ENCODE measurements around the gene KIF26A.

Gene KIF26A

DNA sequence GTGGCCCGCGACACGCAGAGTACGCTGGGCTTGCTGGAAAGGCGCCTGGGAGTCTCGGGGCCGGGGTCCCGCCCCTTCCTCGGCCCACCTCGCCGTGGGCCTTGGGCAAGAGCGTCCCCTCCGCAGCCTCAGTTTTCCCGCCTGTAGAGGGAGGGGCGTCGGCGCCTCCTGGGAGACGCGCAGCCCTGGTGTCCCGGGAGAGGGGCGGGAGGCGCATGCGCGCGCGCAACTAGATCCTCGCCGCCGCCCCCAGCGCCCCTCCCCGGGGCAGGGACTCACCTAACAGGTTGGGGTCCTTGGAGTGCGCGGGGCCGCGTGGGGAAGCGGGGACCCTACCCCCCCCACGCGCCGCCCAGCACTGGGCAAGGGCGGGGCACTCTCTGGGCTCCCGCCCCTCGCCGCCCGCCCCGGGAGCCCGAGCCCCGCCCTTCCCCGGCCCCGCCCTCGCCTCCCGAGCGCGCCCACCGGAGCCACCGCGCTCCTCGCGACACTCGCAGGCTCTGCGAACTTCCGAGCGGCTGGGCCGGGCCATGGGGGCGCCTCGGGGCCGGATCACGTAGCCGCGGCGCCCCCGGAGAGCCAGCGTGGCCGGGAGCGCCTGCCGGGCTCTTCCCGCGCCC is at the start of gene KIF26A:
KIF26A (plus strand) TSS at position 490 of the 620 bp plus-strand sequence. CDS start 136 bp downstream, outside the sequence.
- Histone ChIP-seq H3K4me1 (peaks cover 34 to 86% (median 75%) of the 10 kb centered on the region in 10 experiments; a peak in 19 of 20 replicates), H3K9ac (peak within 1 kb of the TSS; percentile 62 to 85 (median 78); a peak in 21 of 22 replicates), H3K9me3 (replicated peaks in 1 of 11) (no peaks in the 10 kb centered on the region), H3K4me3 (peak within 1 kb of the TSS; percentile 65 to 83 (median 72)), H4K20me1 (peaks cover 0 to 72% (median 58%) of the 10 kb centered on the region in 11 experiments; a peak in 18 of 22 replicates), H3K4me2 (peak within 1 kb of the TSS; percentile 96 to 100 (median 100)), H3K36me3 (peaks cover 0 to under 1% (median 0%) of the 10 kb centered on the region in 11 experiments; a peak in 1 of 22 replicates), H3K27me3 (peaks cover 28 to 53% (median 42%) of the 10 kb centered on the region in 11 experiments), H3K27ac (peak within 1 kb of the TSS in 8 of 11 experiments; percentile 60 to 74 (median 70); a peak in 17 of 22 replicates)
- TF ChIP-seq Cebpa-rat (IDR thresholded peaks at IDR 0.05): no peak

- no peak for TF ChIP-seq Cebpa-rat (IDR thresholded peaks at IDR 0.05)
- Histone ChIP-seq H3K4me1 (peaks cover 4 to 37% (median 22%) of the 10 kb centered on the region in 10 experiments; a peak in 18 of 20 replicates), H3K9ac (no peak overlapping the region), H3K9me3 (replicated peaks in 1 of 11) (peaks cover 0 to 12% (median 8%) of the 10 kb centered on the region in 11 experiments; a peak in 19 of 22 replicates), H3K4me3 (no peak overlapping the region), H3K4me2 (no peak overlapping the region), H3K27me3 (no peaks in the 10 kb centered on the region), H4K20me1 (peaks cover 0 to 4% (median 0%) of the 10 kb centered on the region in 11 experiments; a peak in 2 of 22 replicates), H3K36me3 (no peaks in the 10 kb centered on the region), H3K27ac (no peak overlapping the region)
Measured at GRCh38 chr14:104090071-104090748, 48.2 kb upstream of the KIF26A start.

DNA sequence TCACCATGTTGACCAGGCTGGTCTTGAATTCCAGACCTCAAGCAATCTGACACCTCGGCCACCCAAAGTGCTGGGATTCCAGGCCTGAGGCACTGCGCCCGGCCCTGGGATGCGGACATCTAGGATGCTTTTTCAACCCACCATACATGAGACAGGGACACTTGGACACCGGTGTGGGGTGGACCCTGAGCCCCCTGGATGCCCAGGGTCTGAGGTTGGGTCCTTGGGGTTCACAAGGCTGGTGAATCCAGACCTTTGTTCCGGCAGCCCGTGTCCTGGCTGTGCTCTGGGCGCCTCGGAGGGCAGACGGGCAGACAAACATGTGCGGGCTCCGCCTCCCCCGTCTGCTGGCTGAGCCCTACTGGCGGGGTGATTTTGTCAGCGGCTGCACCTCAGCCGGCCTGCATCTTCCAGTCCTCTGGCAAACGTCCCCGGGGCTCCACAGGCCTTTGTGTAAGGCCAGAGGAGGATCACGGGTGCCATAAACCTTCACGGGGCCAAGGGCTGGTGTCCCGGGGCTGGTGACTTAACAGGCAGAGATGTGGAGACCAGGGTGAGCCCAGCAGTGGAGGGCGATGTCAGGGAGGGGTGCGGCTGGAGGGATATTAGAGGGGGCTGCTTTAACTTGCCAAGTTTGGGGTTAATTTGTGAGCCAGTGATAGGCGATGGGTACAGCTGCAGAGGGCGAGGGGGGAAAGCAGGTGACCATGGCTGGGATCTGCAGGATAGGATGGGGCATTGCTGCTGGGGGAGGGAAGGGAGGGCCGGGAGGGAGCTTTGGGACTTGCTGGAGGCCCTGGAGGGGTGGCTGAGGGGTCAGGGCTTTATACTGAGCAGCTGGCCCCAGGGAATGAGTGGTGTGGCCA is 47.1 kb upstream of the KIF26A start:
- H3K4me3 ChIP-seq: no peak overlapping the region
- peaks cover 4 to 39% (median 23%) of the 10 kb centered on the region in 10 experiments; a peak in 18 of 20 replicates for H3K4me1 ChIP-seq
- TF ChIP-seq Cebpa-rat (IDR thresholded peaks at IDR 0.05): no peak
- no peak overlapping the region for H3K9ac ChIP-seq
- no peak overlapping the region for H3K27ac ChIP-seq
- H3K27me3 ChIP-seq: no peaks in the 10 kb centered on the region
- peaks cover 0 to 4% (median 0%) of the 10 kb centered on the region in 11 experiments; a peak in 2 of 22 replicates for H4K20me1 ChIP-seq
- H3K36me3 ChIP-seq: no peaks in the 10 kb centered on the region
- no peak overlapping the region for H3K4me2 ChIP-seq
- peaks cover 3 to 23% (median 19%) of the 10 kb centered on the region in 11 experiments; a peak in 19 of 22 replicates for H3K9me3 ChIP-seq (replicated peaks in 1 of 11)

- Histone ChIP-seq H3K9ac (peak overlapping the region in 1 of 11 experiments; percentile 33; a peak in 1 of 22 replicates), H3K4me1 (peaks cover 4 to 38% (median 28%) of the 10 kb centered on the region in 10 experiments; a peak in 18 of 20 replicates), H3K4me3 (no peak overlapping the region), H3K27me3 (no peaks in the 10 kb centered on the region), H3K36me3 (no peaks in the 10 kb centered on the region), H3K9me3 (replicated peaks in 1 of 11) (peaks cover 3 to 28% (median 23%) of the 10 kb centered on the region in 11 experiments; a peak in 19 of 22 replicates), H4K20me1 (peaks cover 0 to 4% (median 0%) of the 10 kb centered on the region in 11 experiments; a peak in 2 of 22 replicates), H3K27ac (no peak overlapping the region), H3K4me2 (no peak overlapping the region)
- TF ChIP-seq Cebpa-rat (IDR thresholded peaks at IDR 0.05): no peak
Measured at GRCh38 chr14:104091927-104092771, 46.2 kb upstream of the KIF26A start.

GRCh38 chr14:104092931-104093365 is 45.4 kb upstream of the KIF26A start:
- H4K20me1 ChIP-seq: peaks cover 0 to 4% (median 0%) of the 10 kb centered on the region in 11 experiments; a peak in 2 of 22 replicates
- H3K4me1 ChIP-seq: peaks cover 1 to 38% (median 28%) of the 10 kb centered on the region in 10 experiments; a peak in 17 of 20 replicates
- H3K4me2 ChIP-seq: no peak overlapping the region
- no peaks in the 10 kb centered on the region for H3K27me3 ChIP-seq
- H3K36me3 ChIP-seq: no peaks in the 10 kb centered on the region
- H3K9ac ChIP-seq: no peak overlapping the region
- TF ChIP-seq Cebpa-rat (IDR thresholded peaks at IDR 0.05): no peak
- H3K27ac ChIP-seq: no peak overlapping the region
- no peak overlapping the region for H3K4me3 ChIP-seq
- H3K9me3 ChIP-seq (replicated peaks in 1 of 11): peaks cover 3 to 28% (median 23%) of the 10 kb centered on the region in 11 experiments; a peak in 19 of 22 replicates

GRCh38 chr14:104093366-104094055 is 44.9 kb upstream of the KIF26A start:
- H3K4me1 ChIP-seq: peaks cover 0 to 38% (median 28%) of the 10 kb centered on the region in 10 experiments; a peak in 16 of 20 replicates
- no peaks in the 10 kb centered on the region for H3K27me3 ChIP-seq
- no peak overlapping the region for H3K27ac ChIP-seq
- peaks cover 3 to 28% (median 23%) of the 10 kb centered on the region in 11 experiments; a peak in 19 of 22 replicates for H3K9me3 ChIP-seq (replicated peaks in 1 of 11)
- H4K20me1 ChIP-seq: peaks cover 0 to 4% (median 0%) of the 10 kb centered on the region in 11 experiments; a peak in 2 of 22 replicates
- H3K4me2 ChIP-seq: no peak overlapping the region
- no peak for TF ChIP-seq Cebpa-rat (IDR thresholded peaks at IDR 0.05)
- H3K36me3 ChIP-seq: no peaks in the 10 kb centered on the region
- no peak overlapping the region for H3K4me3 ChIP-seq
- H3K9ac ChIP-seq: no peak overlapping the region

DNA sequence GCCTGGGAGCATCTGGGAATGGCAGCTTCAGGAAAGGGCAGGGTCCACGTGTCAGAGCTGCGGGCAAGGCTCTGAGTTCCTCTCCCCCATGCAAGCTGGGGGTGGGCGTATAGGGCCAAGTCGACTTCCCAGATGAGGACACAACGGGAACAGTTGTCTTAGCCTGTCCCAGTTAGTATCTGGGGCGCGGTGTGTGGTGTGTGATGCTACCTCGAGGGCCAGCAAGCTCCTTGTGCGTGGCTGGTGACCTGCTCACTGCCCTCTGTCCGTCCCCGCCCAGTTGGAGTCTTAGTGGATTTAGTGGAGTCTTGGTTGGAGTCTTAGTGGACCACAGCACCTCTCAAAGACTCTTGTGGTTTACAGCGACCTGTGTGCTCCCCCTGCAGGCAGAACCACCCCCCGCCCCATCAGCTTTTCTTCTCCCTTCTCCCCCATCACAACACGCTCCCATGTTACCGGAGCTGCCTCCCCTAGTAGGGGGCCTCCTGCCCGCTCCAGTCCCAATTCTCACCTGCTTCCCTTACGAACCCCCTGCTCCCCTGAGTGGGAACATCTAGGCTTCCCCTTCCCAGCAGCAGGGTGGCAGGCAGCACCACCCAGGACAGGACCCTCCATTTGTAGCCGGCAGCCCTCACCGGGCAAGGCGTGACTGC is 44.2 kb upstream of the KIF26A start:
- Histone ChIP-seq H3K4me2 (no peak overlapping the region), H4K20me1 (peaks cover 0 to 4% (median 0%) of the 10 kb centered on the region in 11 experiments; a peak in 2 of 22 replicates), H3K27me3 (no peaks in the 10 kb centered on the region), H3K27ac (no peak overlapping the region), H3K36me3 (no peaks in the 10 kb centered on the region), H3K4me1 (peaks cover 0 to 42% (median 32%) of the 10 kb centered on the region in 10 experiments; a peak in 16 of 20 replicates), H3K9me3 (replicated peaks in 1 of 11) (peaks cover 3 to 28% (median 23%) of the 10 kb centered on the region in 11 experiments; a peak in 19 of 22 replicates), H3K4me3 (no peak overlapping the region), H3K9ac (no peak overlapping the region)
- TF ChIP-seq Cebpa-rat (IDR thresholded peaks at IDR 0.05): no peak
